Astrocyte (in vitro differentiated cells and primary cell): Measurements from ENCODE around the gene NTN1. TPM values are rescaled to one million over a fixed set of nuclear protein-coding genes. Genes with fewer than 3 reads are reported as not detected.
A peak's percentile ranks its signal among the peaks of the same experiment; 100 is the strongest.

Experiments
- DNase-seq: peaks from one replicate; pipeline ENCODE4 v3.0.0-alpha.2; 2010; ENCODE audit warnings: low read depth
- FAIRE-seq: peaks from 2 replicates; lab custom pipeline; 2011; peaks lifted over from hg19 to GRCh38; lab: Jason Lieb, UNC
- H2AFZ ChIP-seq: 2 replicates; pipeline ENCODE4 v1.6.0; 2012; ENCODE audit warnings: low read depth, low read length, inconsistent platforms
- H3K27ac ChIP-seq: 2 replicates; pipeline ENCODE4 v1.5.1; 2011; ENCODE audit warnings: low read depth, low read length, inconsistent platforms
- H3K27me3 ChIP-seq: 2 replicates; pipeline ENCODE4 v1.6.0; 2011; ENCODE audit warnings: low read length, inconsistent platforms; ENCODE audit not compliant: insufficient read depth
- H3K36me3 ChIP-seq: 2 replicates; pipeline ENCODE4 v1.5.1; 2011; ENCODE audit warnings: low read length, inconsistent platforms; ENCODE audit not compliant: insufficient read depth
- H3K4me1 ChIP-seq: 2 replicates; pipeline ENCODE4 v1.5.1; 2011; ENCODE audit warnings: low read length, inconsistent platforms; ENCODE audit not compliant: insufficient read depth
- H3K4me2 ChIP-seq: 2 replicates; pipeline ENCODE4 v1.6.0; 2012; ENCODE audit warnings: low read length, inconsistent platforms
- H3K4me3 ChIP-seq: 2 replicates; pipeline ENCODE4 v1.5.1; 2011; ENCODE audit warnings: low read depth, mild to moderate bottlenecking, low read length, inconsistent platforms; ENCODE audit not compliant: insufficient read depth
- H3K79me2 ChIP-seq: 2 replicates; pipeline ENCODE4 v1.6.0; 2012; ENCODE audit warnings: mild to moderate bottlenecking, low read length, inconsistent platforms; ENCODE audit not compliant: insufficient read depth
- H3K9ac ChIP-seq: 2 replicates; pipeline ENCODE4 v1.6.0; 2012; ENCODE audit warnings: mild to moderate bottlenecking, low read length, inconsistent platforms
- H3K9me3 ChIP-seq: 2 replicates; pipeline ENCODE4 v1.5.1; 2012; ENCODE audit warnings: low read depth, mild to moderate bottlenecking, low read length, inconsistent platforms; ENCODE audit not compliant: insufficient read depth
- H4K20me1 ChIP-seq: 2 replicates; pipeline ENCODE4 v1.6.0; 2012; ENCODE audit warnings: low read length, inconsistent platforms; ENCODE audit not compliant: insufficient read depth
- H3K27ac Mint-ChIP-seq: one replicate; pipeline ENCODE4 v1.8.0; 2021; ENCODE audit warnings: mild to moderate bottlenecking, mixed read lengths; ENCODE audit not compliant: unreplicated experiment
- H3K27me3 Mint-ChIP-seq: one replicate; pipeline ENCODE4 v1.8.0; 2021; ENCODE audit warnings: low read depth, mixed read lengths; ENCODE audit not compliant: unreplicated experiment
- H3K36me3 Mint-ChIP-seq: one replicate; pipeline ENCODE4 v1.8.0; 2021; ENCODE audit warnings: low read depth, mixed read lengths; ENCODE audit not compliant: unreplicated experiment
- H3K4me1 Mint-ChIP-seq: one replicate; pipeline ENCODE4 v1.8.0; 2021; ENCODE audit warnings: low read depth, mixed read lengths; ENCODE audit not compliant: unreplicated experiment
- H3K4me3 Mint-ChIP-seq: one replicate; pipeline ENCODE4 v1.8.0; 2021; ENCODE audit warnings: mild to moderate bottlenecking, moderate library complexity, mixed read lengths; ENCODE audit not compliant: unreplicated experiment
- H3K9me3 Mint-ChIP-seq: one replicate; pipeline ENCODE4 v1.8.0; 2021; ENCODE audit warnings: mild to moderate bottlenecking, mixed read lengths; ENCODE audit not compliant: unreplicated experiment
- CTCF ChIP-seq: IDR thresholded peaks from 2 replicates; pipeline ENCODE4 v1.5.1; 2011; ENCODE audit warnings: low read depth, mild to moderate bottlenecking, inconsistent platforms, low read length, moderate library complexity; ENCODE audit not compliant: insufficient read depth
- EZH2 ChIP-seq: IDR thresholded peaks from 2 replicates; pipeline ENCODE4 v1.6.1; 2012; ENCODE audit warnings: mild to moderate bottlenecking, low read length, inconsistent platforms; ENCODE audit not compliant: insufficient read depth
- total RNA-seq: library from RNA; stranded (reverse); gene quantifications from 2 replicates; pipeline ENCODE4 v1.2.1, GENCODE V29; 2021

NTN1 gene
- total RNA-seq, 1 donor from 2014 or later: 9.8 TPM

- H2AFZ ChIP-seq: no peak overlapping the region
- H3K27me3 ChIP-seq: no peaks in the 10 kb centered on the region
- H3K4me2 ChIP-seq: no peak overlapping the region
- Mint-ChIP-seq H3K4me1 (peaks cover 8% of the 10 kb centered on the region), H3K9me3 (peaks cover 1% of the 10 kb centered on the region), H3K36me3 (peaks cover 8% of the 10 kb centered on the region), H3K4me3 (peak overlapping the region; percentile 1), H3K27me3 (no peaks in the 10 kb centered on the region), H3K27ac (no peak overlapping the region)
- no peaks in the 10 kb centered on the region for H3K4me1 ChIP-seq
- DNase-seq (no peak), FAIRE-seq (no peak)
- no peak overlapping the region for H3K9ac ChIP-seq
- no peaks in the 10 kb centered on the region for H3K9me3 ChIP-seq
- no peak for TF ChIP-seq EZH2
- no peak for TF ChIP-seq CTCF
- H3K79me2 ChIP-seq: no peaks in the 10 kb centered on the region
- no peaks in the 10 kb centered on the region for H4K20me1 ChIP-seq
- H3K4me3 ChIP-seq: no peak overlapping the region
- no peaks in the 10 kb centered on the region for H3K36me3 ChIP-seq
- no peak overlapping the region for H3K27ac ChIP-seq
Measured at GRCh38 chr17:9272501-9273200, 251.3 kb downstream of the NTN1 start.

GRCh38 chr17:9273428-9274391, 252.4 kb downstream of the NTN1 start:
- Histone ChIP-seq H3K9me3 (no peaks in the 10 kb centered on the region), H3K9ac (no peak overlapping the region), H3K79me2 (no peaks in the 10 kb centered on the region), H3K4me1 (no peaks in the 10 kb centered on the region), H3K27ac (no peak overlapping the region), H3K4me2 (no peak overlapping the region), H3K27me3 (no peaks in the 10 kb centered on the region), H4K20me1 (no peaks in the 10 kb centered on the region), H2AFZ (no peak overlapping the region), H3K4me3 (no peak overlapping the region), H3K36me3 (no peaks in the 10 kb centered on the region)
- peak; percentile 45 for DNase-seq
- no peak for FAIRE-seq
- no peaks in the 10 kb centered on the region for H3K27me3 Mint-ChIP-seq
- peaks cover 8% of the 10 kb centered on the region for H3K36me3 Mint-ChIP-seq
- no peak for TF ChIP-seq CTCF
- TF ChIP-seq EZH2: no peak
- H3K4me3 Mint-ChIP-seq: no peak overlapping the region
- H3K9me3 Mint-ChIP-seq: peaks cover 1% of the 10 kb centered on the region
- no peak overlapping the region for H3K27ac Mint-ChIP-seq
- peaks cover under 1% of the 10 kb centered on the region for H3K4me1 Mint-ChIP-seq
